ENCODE data around the gene SMNDC1. TPM values are rescaled to one million over a fixed set of nuclear protein-coding genes. Genes with fewer than 3 reads are reported as not detected.

SMNDC1 gene
- total and polyA plus RNA-seq, 5 donors from 2014 or later = 17.5 to 52.1 (median 18.1) TPM

- no peak overlapping the region for H3K4me3 Mint-ChIP-seq
Measured at GRCh38 chr10:110244550-110244949, 60.2 kb downstream of the SMNDC1 start.

GRCh38 chr10:110242511-110242910 lies 62.2 kb downstream of the SMNDC1 start:
- H3K36me3 ChIP-seq (ENCODE audit: control insufficient read depth, insufficient read depth, low read length) = peaks cover 18% of the 10 kb centered on the region
- no peak for DNase-seq
- H3K27me3 ChIP-seq (ENCODE audit: control insufficient read depth, insufficient read depth, low read length) = no peaks in the 10 kb centered on the region
- peaks cover 13% of the 10 kb centered on the region for H3K4me1 ChIP-seq (ENCODE audit: control insufficient read depth, insufficient read depth, low read length, poor library complexity, severe bottlenecking)
- peak overlapping the region in 1 of 3 donors; percentile 34 for H3K27ac Mint-ChIP-seq
- H3K4me3 Mint-ChIP-seq = no peak overlapping the region
- H3K4me1 Mint-ChIP-seq = peaks cover 28 to 41% (median 34%) of the 10 kb centered on the region in 4 donors
- no peak overlapping the region for H3K4me3 ChIP-seq (ENCODE audit: low read depth, low read length)
- H3K9me3 Mint-ChIP-seq = peaks cover 0 to 5% (median 1%) of the 10 kb centered on the region in 7 donors
- peaks cover 43% of the 10 kb centered on the region for H3K36me3 Mint-ChIP-seq
- H3K27ac ChIP-seq (ENCODE audit: insufficient read depth, low read length, poor library complexity, severe bottlenecking) = no peak overlapping the region
- ATAC-seq (ENCODE audit: low read depth in 2 of 2) = no peak
- H3K9me3 ChIP-seq (ENCODE audit: control insufficient read depth in 2 of 2, low read length in 2 of 2) = no peaks in the 10 kb centered on the region
- peaks cover 8% of the 10 kb centered on the region for H3K27me3 Mint-ChIP-seq

More at GRCh38 chr10:110244550-110244949, 60.2 kb downstream of the SMNDC1 start:
- peaks cover 32% of the 10 kb centered on the region for H3K36me3 Mint-ChIP-seq
- DNase-seq (no peak), ATAC-seq (ENCODE audit: low read depth in 2 of 2) (no peak)
- peaks cover 4% of the 10 kb centered on the region for H3K27me3 Mint-ChIP-seq
- no peak overlapping the region for H3K27ac ChIP-seq (ENCODE audit: insufficient read depth, low read length, poor library complexity, severe bottlenecking)
- peaks cover 0 to 2% (median 0%) of the 10 kb centered on the region in 7 donors for H3K9me3 Mint-ChIP-seq
- peaks cover 21 to 38% (median 30%) of the 10 kb centered on the region in 4 donors for H3K4me1 Mint-ChIP-seq
- H3K27me3 ChIP-seq (ENCODE audit: control insufficient read depth, insufficient read depth, low read length) = no peaks in the 10 kb centered on the region
- peaks cover 13% of the 10 kb centered on the region for H3K4me1 ChIP-seq (ENCODE audit: control insufficient read depth, insufficient read depth, low read length, poor library complexity, severe bottlenecking)
- no peak overlapping the region for H3K4me3 ChIP-seq (ENCODE audit: low read depth, low read length)
- no peaks in the 10 kb centered on the region for H3K9me3 ChIP-seq (ENCODE audit: control insufficient read depth in 2 of 2, low read length in 2 of 2)
- H3K27ac Mint-ChIP-seq = no peak overlapping the region
- H3K36me3 ChIP-seq (ENCODE audit: control insufficient read depth, insufficient read depth, low read length) = peaks cover 11% of the 10 kb centered on the region

- no peaks in the 10 kb centered on the region for H3K27me3 ChIP-seq (ENCODE audit: control insufficient read depth, insufficient read depth, low read length)
- H3K27ac ChIP-seq (ENCODE audit: insufficient read depth, low read length, poor library complexity, severe bottlenecking) = no peak overlapping the region
- ATAC-seq (ENCODE audit: low read depth in 2 of 2) (peak in 1 of 2 donors; percentile 14), DNase-seq (no peak)
- peaks cover 47% of the 10 kb centered on the region for H3K36me3 Mint-ChIP-seq
- peak overlapping the region; percentile 53 for H3K4me3 ChIP-seq (ENCODE audit: low read depth, low read length)
- H3K4me1 Mint-ChIP-seq = peaks cover 28 to 47% (median 34%) of the 10 kb centered on the region in 4 donors
- H3K36me3 ChIP-seq (ENCODE audit: control insufficient read depth, insufficient read depth, low read length) = peaks cover 20% of the 10 kb centered on the region
- H3K4me1 ChIP-seq (ENCODE audit: control insufficient read depth, insufficient read depth, low read length, poor library complexity, severe bottlenecking) = peaks cover 13% of the 10 kb centered on the region
- H3K27me3 Mint-ChIP-seq = peaks cover 8% of the 10 kb centered on the region
- peaks cover 0 to 5% (median 1%) of the 10 kb centered on the region in 7 donors for H3K9me3 Mint-ChIP-seq
- H3K9me3 ChIP-seq (ENCODE audit: control insufficient read depth in 2 of 2, low read length in 2 of 2) = no peaks in the 10 kb centered on the region
- peak overlapping the region in 1 of 4 donors; percentile 13 for H3K4me3 Mint-ChIP-seq
- peak overlapping the region in 2 of 3 donors; percentile 16 to 34 for H3K27ac Mint-ChIP-seq
Measured at GRCh38 chr10:110241841-110242240, 62.9 kb downstream of the SMNDC1 start.

DNA sequence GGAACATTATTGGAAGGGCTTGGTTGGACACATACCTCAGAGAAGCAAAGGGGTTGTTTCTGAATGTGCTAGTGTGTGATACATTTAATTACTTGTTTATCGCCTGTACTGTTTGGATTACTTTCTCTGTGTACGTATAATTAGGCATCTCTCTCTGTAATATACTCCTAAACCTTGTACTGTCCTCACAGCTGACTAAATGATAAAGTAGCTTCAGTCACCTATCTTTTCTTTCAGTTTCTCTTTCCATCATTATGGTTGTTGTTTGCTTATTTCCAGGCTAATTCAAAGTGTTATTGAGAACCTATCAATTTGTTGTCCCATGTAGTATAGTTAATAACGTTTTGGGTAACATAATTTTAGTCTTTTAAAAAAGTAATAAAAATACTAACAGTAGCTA lies 63.3 kb downstream of the SMNDC1 start:
- H3K36me3 Mint-ChIP-seq = peaks cover 42% of the 10 kb centered on the region

More for the DNA sequence above, 63.3 kb downstream of the SMNDC1 start:
- peaks cover 8% of the 10 kb centered on the region for H3K27me3 Mint-ChIP-seq
- Histone ChIP-seq H3K4me3 (ENCODE audit: low read depth, low read length) (peak overlapping the region; percentile 53), H3K27me3 (ENCODE audit: control insufficient read depth, insufficient read depth, low read length) (no peaks in the 10 kb centered on the region), H3K4me1 (ENCODE audit: control insufficient read depth, insufficient read depth, low read length, poor library complexity, severe bottlenecking) (peaks cover 13% of the 10 kb centered on the region), H3K27ac (ENCODE audit: insufficient read depth, low read length, poor library complexity, severe bottlenecking) (no peak overlapping the region), H3K9me3 (ENCODE audit: control insufficient read depth in 2 of 2, low read length in 2 of 2) (no peaks in the 10 kb centered on the region), H3K36me3 (ENCODE audit: control insufficient read depth, insufficient read depth, low read length) (peaks cover 20% of the 10 kb centered on the region)
- peak overlapping the region in 3 of 4 donors; percentile 13 to 39 (median 23) for H3K4me3 Mint-ChIP-seq
- DNase-seq = peak in 1 of 3 donors; percentile 37
- peak in 1 of 2 donors; percentile 48 for ATAC-seq (ENCODE audit: low read depth in 2 of 2)
- peaks cover 0 to 5% (median 1%) of the 10 kb centered on the region in 7 donors for H3K9me3 Mint-ChIP-seq
- peak overlapping the region in 1 of 3 donors; percentile 12 for H3K27ac Mint-ChIP-seq
- peaks cover 28 to 47% (median 34%) of the 10 kb centered on the region in 4 donors for H3K4me1 Mint-ChIP-seq

Other genes with a start within 250 kb of the SMNDC1 start
- 48.1 TPM for gene MXI1, start 97.3 kb downstream of the SMNDC1 start, total RNA-seq
- gene MXI1, start 97.3 kb downstream of the SMNDC1 start, polyA plus RNA-seq = 10 to 100 TPM; 34.2 to 56.8 (median 40.2) TPM
- gene DUSP5, start 193.0 kb upstream of the SMNDC1 start, total RNA-seq = 142 TPM
- gene DUSP5, start 193.0 kb upstream of the SMNDC1 start, polyA plus RNA-seq = 1 to 10 TPM; 1.3 to 5.1 (median 2.3) TPM